HG03139 (cell line): Measurements from ENCODE around the gene CCDC146.
"Not testable (repeated sequence)": the region's sequence is repeated elsewhere in the genome, so short reads cannot be mapped to it uniquely, and the experiment has no call there.

ENCODE experiments used
- ATAC-seq: cut with Tn5 transposase; IDR thresholded peaks from one replicate; pipeline ENCODE4 v1.9.1; 2021; ENCODE audit not compliant: unreplicated experiment

Gene CCDC146

DNA sequence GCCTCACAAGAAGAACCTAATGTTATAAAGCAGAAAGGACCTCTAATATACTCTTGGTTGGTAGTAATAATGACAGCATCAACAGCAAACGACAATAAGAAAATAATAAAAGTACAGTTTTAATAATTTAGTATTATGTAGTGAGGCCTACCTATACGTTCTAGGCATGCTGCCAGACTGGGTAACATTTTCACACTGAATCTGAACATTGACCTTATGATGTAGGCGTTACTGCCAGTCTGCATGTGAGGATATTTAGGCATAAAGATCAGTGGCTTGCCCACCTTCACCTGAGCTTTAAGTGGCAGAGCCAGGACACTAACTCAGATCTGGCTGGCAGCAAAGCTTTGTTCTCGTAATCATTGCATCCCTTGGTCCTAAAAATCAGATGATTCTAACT, 74.7 kb downstream of the CCDC146 start:
- ATAC-seq: no peak

DNA sequence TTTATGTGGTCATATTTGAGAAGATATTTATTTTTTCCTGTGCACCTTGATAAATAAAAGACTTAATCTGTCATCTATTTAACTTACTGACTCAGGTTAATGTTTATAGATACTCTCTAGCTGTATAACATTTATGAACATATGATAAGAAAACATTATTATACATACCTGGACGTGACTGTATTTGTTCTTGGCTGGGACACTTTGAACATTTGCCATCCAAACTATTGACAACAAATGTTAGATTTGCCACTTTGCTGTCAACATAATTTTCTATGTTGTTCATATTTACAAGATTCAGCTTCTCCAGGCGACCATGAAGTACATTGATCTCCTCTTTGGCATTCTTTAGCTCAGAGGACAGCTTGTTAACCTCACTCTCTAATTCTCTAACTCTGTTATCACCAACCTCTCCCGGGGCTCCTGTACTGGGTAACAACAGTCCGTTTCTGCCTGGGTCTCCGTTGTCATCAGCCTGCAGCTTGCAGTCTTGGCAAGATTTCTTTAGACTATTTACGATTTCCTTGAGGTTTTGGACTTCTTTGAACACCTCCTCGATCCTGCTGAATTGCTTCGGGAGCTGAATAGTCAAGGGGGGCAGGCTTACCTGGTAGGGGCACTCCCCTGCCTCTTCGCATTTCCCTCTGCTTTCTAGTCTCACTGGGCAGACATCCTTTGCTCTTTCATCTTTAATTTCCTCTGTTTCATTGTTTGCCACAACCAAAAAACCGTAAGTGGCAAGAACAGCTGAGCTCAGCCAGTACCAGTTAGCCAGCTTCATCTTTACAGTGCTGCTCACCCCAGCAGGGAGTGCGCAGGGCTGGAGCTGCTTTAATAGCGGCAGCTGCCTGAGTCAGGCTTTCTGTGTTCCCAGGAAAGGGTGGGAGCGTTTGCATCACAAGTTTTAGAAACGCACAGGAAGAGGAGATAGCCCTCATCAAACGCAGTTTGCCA, 76.9 kb downstream of the CCDC146 start, which contains the start of gene FGL2:
Gene FGL2, minus strand, starts transcription at position 807 of the 954 bp plus-strand sequence. Its CDS starts 26 bp downstream, at position 781.
- ATAC-seq: no peak

DNA sequence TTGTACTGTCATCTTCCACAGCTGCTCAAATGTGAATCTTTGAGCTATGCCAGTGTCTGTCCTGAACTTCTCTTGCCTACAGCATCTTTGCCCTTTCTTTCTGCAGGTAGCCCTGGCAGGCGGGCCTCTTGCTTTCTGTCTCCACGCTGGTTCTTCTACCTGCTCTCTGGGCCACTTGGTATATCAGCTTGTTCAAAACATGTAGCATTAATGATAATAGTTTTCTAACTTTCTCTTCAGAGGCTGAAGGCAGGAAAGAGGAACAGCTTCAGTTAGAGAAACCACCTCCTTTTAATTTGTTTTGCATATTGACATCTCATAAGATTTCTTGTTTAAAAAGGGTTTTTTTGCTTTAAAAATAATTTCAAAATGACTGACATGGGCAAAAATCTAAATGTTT, 78.1 kb downstream of the CCDC146 start:
- no peak for ATAC-seq

DNA sequence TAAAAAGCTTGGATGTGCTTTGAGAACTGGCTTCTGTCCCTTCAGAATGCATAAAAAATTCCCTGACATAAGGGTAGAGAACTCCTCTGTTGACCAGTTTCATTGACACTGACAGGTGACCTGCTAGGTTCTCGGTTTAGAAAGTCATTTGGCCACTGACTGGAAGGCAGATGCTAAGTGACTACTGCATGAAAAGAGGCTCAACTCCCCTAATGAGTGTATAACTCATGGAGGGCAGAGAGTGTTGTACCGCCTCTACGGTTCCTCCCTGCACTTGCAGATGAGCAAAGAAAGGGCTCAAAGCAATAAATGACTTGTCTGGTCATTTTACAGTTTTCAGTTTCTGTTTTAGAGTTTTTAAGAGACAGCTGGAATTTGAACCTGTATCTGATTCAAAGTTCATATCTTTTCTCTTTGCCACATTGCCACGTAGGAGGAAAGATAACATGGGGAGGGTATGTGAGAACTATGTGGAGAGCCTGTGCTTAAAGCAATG, 80.1 kb downstream of the CCDC146 start:
- ATAC-seq: peak; percentile 92

DNA sequence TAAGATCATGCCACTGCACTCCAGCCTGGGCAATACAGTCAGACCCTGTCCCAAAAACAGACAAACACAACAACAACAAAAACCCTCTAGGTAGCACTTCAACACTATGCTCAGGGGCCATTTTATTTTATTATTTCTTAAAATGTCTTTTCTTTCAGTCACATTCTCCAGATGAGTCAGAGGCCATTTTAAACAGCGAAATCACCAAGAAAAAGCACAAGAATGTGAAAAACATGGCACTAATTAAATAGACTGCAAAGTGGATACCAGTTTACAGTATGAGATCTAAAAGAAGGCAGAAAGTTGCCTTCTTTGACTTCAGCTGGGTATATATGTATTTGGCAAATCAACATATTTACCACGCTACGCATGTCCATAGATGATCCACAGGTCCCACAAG, 83.3 kb downstream of the CCDC146 start:
- ATAC-seq: no peak

DNA sequence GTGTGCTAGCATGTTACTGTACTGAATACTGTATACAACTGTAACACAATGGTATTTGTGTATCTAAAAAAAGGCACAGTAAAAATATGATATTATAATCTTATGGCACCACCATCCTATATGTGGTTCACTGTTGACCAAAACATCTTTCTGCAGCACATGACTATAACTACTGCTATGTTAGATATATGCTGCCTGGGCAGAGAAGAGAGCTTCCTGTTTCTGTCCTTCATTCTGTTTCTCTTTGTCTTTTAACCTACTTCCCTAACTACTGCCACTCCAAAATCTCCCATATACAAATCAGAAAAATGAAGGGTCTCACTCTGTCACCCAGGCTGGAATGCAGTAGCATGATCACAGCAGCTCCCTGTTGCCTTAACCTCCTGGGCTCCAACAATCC, 86.0 kb downstream of the CCDC146 start:
- no peak for ATAC-seq

DNA sequence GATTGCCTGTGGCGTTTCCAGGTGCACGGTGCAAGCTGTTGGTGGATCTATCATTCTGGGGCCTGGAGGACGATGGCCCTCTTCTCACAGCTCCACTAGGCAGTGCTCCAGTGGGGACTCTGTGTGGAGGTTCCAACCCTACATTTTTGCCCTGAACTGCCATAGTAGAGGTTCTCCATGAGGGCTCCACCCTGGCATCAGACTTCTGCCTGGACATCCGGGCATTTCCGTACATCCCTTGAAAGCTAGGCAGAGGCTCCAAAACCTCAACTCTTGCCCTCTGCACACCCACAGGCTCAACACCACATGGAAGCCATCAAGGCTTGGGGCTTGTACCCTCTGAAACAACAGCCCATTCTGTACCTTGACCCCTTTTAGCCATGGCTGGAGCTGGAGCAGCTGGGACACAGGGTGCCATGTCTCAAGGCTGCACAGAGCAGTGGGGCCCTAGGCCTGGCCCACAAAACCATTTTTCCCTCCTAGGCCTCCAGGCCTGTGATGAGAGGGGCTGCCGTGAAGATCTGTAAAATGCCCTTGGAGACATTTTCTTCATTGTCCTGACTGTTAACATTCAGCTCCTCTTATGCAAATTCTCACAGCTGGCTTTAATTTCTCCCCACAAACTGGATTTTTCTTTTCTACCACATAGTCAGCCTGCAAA, 87.2 kb downstream of the CCDC146 start:
- no peak for ATAC-seq

DNA sequence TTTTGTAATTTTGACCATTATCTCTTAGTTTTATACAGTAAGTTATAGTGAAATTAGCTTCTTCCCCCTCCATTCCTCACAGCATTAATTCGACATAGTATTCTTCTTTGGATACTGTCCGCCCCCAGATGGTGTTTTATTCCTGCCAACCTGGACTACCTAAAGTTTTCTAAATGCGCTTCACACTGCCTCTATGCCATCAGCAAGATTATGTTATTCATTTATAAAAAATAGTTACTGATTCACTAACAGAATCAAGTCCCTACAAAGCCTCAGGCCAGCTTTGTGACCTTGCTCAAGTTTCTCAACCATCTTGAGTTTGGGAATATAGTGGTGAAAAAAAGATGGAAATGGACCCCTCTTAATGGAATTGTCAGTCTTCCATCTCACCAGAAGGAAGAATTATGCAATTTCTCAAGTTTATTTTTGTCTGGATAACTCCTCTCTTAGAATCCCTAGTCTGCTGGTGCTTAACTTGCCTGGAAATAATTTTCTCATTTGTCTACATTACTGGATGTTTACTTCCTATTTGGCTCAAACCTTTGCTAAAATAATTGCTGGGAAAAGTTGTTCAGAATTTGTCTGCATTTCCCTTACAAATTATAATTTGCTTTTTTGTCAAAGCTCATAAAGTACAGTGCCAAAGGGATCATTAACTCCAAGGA, 93.9 kb downstream of the CCDC146 start:
- no peak for ATAC-seq

DNA sequence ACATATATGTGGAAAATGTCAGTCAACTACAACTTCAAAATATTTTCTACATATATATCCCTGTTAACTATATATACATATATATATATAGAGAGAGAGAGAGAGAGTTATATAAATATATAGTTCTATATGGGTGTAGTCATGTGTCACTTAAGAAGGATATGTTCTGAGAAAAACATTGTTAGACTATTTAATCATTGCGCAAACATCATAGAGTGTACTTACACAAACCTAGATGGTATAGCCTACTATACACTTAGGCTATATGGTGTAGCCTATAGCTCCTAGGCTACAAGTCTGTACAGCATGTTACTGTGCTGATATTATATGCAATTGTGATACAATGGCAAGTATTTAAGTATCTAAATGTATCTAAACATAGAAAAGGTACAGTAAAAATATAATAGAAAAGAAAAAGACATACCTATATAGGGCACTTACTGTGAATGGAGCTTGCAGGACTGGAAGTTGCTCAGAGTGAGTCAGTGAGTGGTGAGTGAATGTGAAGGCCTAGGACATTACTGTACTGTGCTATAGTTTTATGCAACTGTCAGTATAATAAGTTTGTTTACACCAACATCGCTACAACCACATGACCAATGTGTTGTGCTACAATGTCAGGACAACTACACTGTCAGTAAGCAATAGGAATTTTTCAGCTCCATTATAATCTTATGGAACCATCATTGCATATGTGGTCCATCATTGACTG, 95.2 kb downstream of the CCDC146 start:
- no peak for ATAC-seq

DNA sequence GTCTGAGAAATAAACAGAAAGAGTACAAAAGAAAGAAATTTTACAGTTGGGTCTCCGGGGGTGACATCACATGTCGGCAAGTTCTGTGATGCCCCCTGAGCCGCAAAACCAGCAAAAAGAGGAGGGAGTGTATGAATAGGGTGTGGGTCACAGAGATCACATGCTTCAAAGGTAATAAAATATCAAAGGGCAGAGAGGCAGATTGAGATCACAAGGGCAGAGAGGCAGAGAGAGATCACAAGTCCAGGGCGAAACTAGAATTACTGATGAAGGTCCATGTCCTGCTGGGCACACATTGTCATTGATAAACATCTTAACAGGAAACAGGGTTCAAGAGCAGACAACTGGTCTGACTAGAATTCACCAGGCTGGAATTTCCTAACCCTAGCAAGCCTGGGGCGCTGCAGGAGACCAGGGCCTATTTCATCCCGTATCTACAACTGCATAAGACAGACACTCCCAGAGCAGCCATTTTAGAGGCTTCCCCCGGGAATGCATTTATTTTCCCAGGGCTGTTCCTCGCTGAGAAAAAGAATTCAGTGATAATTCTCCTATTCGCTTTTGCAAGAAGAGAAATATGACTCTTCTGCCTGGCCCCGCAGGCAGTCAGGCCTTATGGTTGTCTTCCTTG, 97.4 kb downstream of the CCDC146 start:
- ATAC-seq: not testable (repeated sequence)

DNA sequence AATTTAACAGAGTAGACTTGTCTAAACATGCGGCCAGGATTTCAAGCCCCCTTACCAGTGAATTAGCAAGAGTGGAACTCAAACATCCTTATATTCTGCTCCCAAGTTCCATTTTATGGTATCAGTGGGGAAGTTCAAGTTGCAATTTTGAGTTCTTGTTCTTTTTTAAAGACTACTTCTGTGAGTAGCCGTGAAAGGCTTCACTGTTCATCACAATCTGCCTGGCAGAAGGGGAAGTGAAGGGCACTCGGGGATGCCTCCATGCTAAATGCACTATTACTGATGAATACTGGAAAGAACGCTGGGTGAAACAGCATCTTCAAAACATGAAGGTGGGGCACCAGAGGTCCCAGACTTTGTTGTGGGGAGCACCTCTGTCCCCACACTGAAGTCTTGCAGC, 99.7 kb downstream of the CCDC146 start:
- ATAC-seq: no peak

DNA sequence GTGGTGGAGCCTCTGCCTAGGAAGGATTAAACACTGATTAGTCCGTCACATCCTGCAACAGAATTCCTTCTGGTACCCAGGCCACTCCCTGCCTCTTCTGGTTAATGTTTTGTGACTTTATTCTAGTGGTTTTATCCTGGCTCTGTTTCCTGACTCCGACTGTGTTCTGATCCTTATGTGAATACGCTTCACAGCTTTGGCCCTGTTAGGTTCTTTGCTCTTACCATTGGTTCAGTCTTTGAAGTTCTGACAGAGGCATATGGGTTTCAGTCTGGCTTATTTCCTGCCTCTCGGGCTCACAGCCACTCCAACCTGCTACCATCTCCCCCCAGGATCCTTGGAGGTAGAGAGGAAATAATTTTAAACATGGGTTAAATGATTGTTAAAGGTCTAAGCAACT, 100.4 kb downstream of the CCDC146 start:
- no peak for ATAC-seq

DNA sequence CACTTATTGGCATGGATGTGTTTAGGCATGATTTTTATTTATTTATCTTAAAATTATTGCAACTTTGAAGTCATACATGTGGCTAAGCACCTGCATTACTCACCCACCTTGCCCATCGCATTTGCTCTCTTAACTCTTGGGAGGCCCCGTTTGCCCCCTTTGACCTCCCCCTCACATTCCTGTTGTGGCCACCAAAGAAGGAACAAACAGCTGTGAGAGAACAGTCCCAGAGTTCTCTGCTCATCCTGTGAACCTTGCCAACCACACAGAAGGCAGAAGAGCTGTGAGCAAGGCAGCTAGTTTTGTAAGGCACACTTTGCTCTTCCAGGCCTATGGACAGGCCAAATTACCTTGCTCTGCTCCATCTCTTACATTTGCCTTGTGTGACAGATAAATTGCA, 100.8 kb downstream of the CCDC146 start:
- ATAC-seq: no peak

DNA sequence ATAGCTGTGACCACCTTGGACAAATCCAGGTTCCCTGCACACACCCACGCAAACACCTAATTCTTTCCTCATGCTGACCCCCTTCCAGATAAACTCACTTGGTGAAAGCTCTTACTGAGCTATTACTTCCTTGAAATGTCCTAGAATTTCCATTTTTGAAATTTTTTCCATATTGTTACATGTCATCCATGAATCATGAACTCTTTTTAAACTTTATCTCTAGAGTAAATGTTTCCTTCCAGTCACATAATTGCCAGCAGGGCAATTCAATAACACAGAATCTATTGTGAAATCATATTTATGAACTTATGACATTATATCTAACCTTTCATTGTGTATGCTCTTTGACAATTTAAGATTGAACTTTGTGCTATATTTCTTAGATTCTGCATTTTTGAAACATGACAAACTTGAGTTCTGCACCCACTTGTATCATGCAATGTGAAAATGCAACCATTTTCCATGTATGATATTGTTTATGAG, 104.0 kb downstream of the CCDC146 start:
- ATAC-seq: no peak

DNA sequence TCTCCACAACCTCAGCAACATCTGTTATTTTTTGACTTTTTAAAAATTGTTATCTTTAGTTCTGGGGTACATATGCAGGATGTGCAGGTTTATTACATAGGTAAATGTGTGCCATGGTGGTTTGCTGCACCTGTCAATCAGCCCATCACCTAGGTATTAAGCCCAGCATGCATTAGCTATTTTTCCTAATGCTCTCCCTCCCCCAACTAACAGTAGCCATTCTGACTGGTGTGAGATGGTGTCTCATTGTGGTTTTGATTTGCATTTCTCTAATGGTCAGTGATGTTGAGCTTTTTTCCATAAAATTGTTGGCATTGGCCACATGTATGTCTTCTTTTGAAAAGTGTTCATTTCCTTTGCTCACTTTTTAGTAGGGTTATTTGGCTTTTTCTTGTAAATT, 106.4 kb downstream of the CCDC146 start:
- not testable (repeated sequence) for ATAC-seq

DNA sequence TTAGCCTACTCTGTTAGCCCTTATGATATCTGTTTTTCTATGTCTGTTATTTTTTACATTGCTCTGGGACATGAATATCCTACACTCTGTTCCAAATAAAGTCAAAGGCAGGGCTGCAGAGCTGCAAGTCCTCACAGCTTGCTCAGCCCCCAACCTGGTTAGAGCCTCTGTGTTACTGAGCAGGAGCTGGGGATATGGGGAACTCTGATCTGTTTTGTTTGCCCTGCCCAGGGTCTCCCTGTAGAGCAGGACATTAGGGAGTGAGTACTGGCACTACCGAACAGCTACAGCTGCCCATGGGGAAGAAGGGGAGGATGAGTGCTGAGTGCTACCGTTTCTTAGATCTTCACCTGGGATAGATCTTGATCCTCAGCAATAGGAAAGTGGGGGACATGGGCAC, 110.1 kb downstream of the CCDC146 start:
- no peak for ATAC-seq

DNA sequence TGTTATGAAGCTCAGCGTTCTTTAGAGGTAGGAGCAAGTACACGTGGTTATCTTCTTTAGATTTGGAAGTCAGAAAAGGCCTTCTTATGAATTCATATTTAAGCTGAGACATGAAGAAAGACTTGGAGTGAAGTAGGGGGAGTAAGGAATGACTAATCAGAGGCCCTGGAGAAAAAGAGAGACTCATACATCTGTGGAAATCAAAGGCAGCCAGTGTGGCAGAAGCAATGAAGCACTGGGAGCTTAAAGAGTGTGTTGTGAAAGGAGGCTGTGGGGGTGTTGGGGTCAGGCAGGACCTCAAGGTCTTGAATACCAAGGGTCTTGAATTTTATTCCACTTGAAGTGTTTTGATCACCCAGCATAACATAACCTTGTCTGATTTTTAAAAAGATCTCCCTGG, 112.9 kb downstream of the CCDC146 start:
- no peak for ATAC-seq

DNA sequence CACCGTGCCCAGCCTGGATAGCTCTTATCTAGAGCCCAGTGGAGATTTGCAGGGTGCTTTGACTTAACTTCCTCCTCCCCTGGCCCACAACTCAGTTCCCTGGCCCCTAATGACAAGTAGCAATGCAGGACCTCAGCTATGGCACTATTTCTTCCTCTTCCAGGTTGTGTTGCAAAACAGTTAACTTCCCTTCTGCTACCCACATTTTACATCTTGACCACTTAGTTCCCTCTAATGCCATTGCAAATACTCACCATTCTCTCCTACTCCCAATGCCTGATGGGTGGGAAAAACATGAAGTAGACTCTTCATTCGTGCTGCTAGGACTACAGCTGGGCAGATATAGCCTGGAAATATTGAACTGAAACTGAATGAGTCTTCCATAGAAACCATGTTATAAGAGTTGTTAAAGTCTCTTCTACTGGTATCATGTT, 116.3 kb downstream of the CCDC146 start:
- no peak for ATAC-seq

DNA sequence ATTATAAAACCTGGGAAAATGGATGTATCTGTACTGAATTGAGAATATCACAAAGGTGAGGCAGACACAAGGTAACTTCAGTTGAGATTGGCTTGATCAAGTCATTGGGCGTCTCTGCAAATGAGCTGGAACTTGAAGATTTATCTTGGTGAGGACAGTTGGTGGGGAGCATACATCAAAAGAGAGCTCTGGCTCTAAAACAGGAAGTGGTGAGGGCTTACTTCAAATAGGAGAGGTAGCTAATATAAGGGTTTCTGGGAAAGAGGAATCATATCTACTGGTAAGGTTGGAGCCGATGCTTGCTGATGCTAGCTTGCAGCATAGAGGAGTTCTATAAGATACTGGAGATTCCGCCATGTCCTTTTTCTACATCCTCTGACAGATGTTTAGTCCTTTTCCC, 117.1 kb downstream of the CCDC146 start:
- no peak for ATAC-seq

DNA sequence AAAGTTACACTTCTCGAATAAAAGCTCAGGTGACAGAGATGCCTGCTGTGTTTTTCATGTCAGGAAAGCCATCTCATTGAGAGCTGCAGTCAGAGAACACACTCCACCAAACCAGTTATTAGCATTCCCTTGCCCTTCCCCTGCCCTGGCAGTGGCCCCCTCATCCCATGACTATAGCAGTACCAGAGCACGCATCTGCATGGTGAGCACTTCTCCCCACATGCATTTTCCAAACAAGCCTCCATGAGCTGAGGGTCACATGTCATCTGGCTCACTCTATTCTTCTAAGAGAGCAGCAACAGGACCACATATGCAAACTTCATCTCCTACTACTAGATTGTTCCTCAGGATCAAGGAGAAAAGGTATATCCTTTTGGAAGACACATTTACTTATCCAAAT, 119.7 kb downstream of the CCDC146 start:
- no peak for ATAC-seq
